SIG-M5 (cell line): Measurements from ENCODE around the gene SDC1.
"Not testable (repeated sequence)": the region's sequence is repeated elsewhere in the genome, so short reads cannot be mapped to it uniquely, and the experiment has no call there.

Source experiments
- DNase-seq: peaks from one replicate; lab custom pipeline; 2025; lab: John Stamatoyannopoulos, UW

SDC1 gene

DNA sequence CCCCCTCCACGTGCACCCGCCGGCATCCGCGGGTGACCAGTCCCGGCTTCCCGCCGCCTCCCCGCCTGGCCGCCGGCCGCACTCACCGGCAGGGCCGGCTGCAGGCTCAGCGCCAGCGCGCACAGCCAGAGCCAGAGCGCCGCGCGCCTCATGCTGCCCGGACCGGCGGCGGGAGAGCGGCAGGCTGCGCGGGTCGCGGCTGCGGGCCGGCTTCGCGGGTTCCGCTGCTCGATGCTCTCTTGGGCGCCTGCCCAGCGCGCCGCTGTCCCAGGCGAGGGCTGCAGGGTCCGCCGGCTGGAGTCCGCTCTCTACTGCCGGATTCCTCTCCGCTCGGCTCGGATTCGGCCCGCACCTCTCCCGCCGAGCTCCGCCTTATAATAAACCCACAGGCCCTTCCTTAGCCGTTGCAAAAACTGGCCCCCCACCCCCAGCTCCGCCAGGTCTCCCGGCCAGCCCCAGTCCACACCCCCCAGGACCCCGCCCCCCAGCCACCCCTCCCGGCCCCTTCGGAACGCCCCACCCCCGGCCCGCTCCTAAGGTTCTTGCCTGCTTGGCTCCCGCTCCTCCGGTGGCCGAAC is at the start of gene SDC1:
TSS of gene SDC1 (minus strand) at position 415 of the 578 bp plus-strand sequence. CDS start at position 152, 263 bp downstream.
- no peak for DNase-seq

DNA sequence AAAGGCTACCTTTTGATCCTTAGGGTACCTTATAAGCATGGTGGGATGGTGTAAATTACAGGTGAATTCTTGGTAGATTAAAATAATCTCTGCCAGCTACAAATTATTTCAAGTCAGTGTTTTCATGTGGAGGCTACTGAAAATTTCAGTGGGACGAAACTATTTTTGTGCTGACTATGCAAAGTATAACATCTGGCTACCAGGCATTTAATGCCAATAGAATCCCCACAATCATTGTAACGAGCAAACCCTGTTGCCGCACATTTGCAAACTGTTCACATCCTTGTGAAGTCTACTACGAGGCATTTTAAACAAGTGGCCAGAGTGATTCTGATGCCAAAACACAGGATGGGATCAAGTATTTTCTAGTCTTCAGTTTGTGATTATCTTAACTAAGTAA is 48.1 kb upstream of the SDC1 start:
- no peak for DNase-seq

GRCh38 chr2:20268317-20268716 is 43.4 kb upstream of the SDC1 start:
- DNase-seq: not testable (repeated sequence)

- no peak for DNase-seq
These were observed 42.6 kb upstream of the SDC1 start for GRCh38 chr2:20267529-20267928.

- DNase-seq: no peak
These were observed 39.7 kb upstream of the SDC1 start for GRCh38 chr2:20264629-20265028.

DNA sequence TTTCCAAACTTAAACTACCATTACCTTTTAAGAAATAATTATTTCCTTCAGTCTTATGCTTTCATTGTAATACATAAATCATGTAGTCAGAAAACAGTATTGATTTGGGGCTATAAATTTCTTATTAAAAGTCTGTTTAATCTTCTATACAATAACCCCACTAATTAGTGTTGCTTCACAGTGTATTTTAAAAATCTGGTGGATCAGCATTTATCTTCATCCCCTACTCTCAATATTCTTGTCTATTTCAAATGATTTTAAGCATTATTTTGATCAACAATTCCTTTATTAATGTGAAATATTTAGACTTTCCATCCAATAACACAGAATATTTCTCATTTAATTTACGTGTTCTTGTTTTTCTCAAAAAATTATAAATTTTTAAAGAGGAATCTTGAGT is 32.5 kb upstream of the SDC1 start:
- no peak for DNase-seq

GRCh38 chr2:20254731-20255130 is 29.8 kb upstream of the SDC1 start:
- DNase-seq: no peak

DNA sequence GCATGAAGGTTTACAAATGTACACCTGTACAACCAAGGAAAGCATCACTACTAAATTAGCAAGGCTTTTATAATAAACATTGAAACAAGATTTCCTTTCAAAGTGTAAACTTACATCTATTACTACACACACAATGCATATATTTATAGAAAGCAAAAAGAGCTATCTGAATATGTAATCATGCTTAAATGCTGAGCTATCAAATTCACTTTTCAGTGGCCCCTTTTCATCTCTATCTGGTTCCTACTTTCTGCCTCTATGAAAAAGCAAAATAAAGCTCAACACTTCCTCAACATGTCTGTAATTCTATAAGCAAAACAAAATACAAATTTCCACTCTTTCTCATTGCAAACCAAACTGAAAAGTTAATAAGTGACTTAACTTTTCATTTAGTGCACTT is 25.5 kb upstream of the SDC1 start:
- no peak for DNase-seq

GRCh38 chr2:20249170-20249569 is 24.2 kb upstream of the SDC1 start:
- no peak for DNase-seq

- DNase-seq: no peak
These were observed 22.2 kb upstream of the SDC1 start for GRCh38 chr2:20247084-20247483.

DNA sequence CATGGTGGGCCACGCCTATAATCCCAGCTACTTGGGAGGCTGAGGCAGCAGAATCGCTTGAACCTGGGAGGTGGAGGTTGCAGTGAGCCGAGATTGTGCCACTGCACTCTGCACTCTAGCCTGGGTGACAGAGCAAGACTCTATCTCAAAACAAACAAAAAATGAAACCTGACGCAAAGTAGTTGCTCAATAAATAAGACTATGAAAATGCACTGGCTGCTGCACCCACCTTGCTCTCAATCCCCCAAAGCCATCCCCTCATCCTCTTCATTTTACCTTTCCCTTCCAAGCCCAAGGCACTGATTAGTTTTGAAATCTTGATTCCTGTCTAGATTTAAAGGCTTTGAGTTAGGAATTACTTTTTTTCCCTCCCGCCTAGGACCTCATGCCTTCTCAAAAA is 18.7 kb upstream of the SDC1 start:
- not testable (repeated sequence) for DNase-seq

DNA sequence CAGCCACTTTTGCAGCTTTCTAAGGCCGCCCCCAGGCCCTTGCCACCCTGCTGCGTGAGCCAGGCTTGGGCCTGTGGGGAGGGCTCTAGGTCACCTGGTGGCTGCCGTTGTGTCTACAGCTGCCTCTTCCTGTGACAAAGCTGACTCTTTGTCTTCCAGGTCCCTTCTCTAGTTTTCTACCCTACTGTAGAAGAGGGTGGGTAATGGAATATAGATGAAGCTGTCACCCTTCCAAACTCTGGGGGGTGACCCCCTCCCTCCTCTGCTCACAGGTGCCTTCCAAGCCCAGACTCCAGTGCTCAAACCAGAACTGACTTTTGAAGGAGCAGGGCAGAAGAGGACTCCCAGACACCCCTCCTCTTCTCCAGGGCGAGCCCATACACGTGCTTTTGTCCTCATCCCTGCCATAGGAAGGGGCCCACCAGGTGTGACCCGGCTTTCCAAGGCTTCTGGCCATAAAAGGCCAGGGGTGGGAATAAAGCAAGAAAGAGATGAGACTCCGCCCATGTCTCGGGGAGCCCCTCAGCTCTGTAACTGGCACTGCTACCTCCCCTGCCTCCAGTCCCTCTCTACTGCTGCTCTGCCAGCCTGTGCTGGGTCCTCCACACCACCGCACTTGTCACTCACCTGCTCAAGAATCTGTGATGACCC is 17.9 kb upstream of the SDC1 start:
- DNase-seq: no peak

DNA sequence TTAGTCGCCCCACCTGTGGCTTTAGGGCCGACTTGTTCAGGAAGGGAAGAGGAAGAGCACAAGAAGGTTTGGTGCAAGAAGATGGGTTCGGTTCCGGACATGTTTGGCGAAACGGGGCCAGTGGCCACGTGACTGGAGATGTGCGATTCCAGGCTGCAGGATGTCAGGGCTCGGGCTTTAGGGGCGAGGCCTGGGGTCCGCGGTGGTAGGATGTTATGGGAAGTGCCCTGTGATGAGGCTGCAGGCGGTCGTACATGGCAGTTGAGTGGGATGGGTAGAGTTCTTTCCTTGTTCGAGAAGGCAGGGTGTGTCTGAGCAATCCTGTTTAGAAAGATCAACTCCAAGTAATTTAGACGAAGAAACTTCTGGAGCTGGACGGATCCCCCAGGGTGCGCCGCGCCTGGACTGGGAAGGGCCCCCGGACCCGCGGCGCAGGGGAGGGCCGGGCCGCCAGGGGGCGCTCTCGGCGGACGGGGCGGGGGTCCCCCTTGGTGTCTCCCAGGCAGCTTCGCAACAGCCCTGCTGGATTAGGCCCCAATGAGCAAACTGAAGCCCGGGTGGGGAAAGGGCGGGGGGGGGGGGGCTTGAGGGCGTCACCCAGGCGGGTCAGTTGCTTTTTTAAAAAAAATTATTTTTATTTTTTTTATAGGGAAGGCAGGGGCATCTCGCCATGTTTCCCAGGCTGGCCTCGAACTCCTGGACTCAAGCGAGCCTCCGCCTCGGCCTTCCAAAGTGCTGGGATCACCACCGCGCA is 17.2 kb upstream of the SDC1 start:
- DNase-seq: no peak

DNA sequence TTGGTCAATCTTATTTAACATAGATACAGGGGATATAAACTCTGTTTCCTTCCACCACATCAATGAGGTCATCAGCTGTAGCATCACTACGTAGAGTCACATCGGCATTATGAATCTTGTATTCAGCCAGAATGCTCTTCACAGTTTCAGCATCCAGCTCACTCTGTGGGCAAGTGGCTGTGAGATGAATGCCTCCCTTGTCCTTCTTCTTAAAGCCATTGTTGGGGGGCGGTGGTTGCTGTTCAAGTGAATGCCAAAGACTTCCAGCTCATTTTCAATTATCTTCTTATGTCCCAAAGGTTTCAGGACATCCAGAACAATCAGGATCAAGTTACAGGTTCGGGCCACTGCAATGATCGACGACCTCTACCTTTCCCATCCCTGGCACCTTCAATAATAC is 15.4 kb upstream of the SDC1 start:
- not testable (repeated sequence) for DNase-seq

- DNase-seq: no peak
These were observed 11.6 kb upstream of the SDC1 start for GRCh38 chr2:20236496-20236895.

GRCh38 chr2:20235655-20236305 is 10.8 kb upstream of the SDC1 start:
- DNase-seq: no peak

DNA sequence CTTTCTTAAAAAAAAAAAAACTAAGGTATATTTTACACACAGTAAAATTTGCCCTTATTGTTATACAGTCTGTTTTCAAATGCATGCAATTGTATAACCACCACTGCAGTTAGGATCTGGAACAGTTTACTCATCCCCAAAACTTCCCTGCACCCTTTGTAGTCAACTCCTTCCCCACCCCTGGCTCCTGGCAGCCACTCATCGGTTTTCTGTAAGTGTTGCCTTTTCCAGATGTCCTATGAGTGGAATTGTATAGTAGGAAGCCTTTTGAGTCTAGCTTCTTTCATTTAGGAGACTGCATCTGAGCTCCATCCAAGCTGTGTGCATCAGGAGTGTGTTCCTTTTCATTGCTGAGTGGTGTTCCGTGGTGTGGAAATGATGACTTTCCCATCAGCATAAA is 9.7 kb upstream of the SDC1 start:
- not testable (repeated sequence) for DNase-seq

GRCh38 chr2:20232837-20233207 is 7.9 kb upstream of the SDC1 start:
- no peak for DNase-seq

GRCh38 chr2:20231598-20232026 is 6.7 kb upstream of the SDC1 start:
- no peak for DNase-seq

DNA sequence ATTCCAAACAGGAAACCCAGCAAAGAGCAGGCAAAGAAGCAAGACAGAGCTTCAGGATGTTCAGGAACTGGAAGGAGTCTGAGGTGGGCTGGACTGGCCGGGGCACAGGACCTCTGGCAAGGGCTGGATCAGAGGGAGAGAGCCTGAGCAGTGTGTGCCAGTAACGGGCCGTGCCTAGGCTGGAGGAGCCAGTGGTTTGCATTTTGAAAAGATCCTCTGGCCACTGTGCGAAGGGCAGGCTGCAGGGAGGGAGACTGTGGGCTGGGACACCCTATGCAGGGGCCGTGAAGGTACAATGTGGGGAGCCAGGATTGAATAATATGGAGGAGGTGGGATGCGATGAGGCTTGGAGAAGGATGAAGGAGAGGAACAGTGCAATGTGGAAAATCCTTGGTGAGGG is 6.2 kb upstream of the SDC1 start:
- no peak for DNase-seq

GRCh38 chr2:20230114-20230425 is 5.1 kb upstream of the SDC1 start:
- DNase-seq: no peak

GRCh38 chr2:20229322-20230113 is 4.6 kb upstream of the SDC1 start:
- DNase-seq: no peak
